ENCODE measurements around the gene STRIP2.

Gene STRIP2

GRCh38 chr7:129423700-129424410 is 10.4 kb upstream of the STRIP2 start:
- no peak overlapping the region for H3K27ac ChIP-seq
- TF ChIP-seq, protein P1, sequence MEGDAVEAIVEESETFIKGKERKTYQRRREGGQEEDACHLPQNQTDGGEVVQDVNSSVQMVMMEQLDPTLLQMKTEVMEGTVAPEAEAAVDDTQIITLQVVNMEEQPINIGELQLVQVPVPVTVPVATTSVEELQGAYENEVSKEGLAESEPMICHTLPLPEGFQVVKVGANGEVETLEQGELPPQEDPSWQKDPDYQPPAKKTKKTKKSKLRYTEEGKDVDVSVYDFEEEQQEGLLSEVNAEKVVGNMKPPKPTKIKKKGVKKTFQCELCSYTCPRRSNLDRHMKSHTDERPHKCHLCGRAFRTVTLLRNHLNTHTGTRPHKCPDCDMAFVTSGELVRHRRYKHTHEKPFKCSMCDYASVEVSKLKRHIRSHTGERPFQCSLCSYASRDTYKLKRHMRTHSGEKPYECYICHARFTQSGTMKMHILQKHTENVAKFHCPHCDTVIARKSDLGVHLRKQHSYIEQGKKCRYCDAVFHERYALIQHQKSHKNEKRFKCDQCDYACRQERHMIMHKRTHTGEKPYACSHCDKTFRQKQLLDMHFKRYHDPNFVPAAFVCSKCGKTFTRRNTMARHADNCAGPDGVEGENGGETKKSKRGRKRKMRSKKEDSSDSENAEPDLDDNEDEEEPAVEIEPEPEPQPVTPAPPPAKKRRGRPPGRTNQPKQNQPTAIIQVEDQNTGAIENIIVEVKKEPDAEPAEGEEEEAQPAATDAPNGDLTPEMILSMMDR (conservative IDR thresholded peaks at IDR 0.05), result no peak

GRCh38 chr7:129426482-129426881 is 7.8 kb upstream of the STRIP2 start:
- no peak overlapping the region for H3K27ac ChIP-seq
- TF ChIP-seq, protein P1 (conservative IDR thresholded peaks at IDR 0.05), result no peak

GRCh38 chr7:129427526-129428045 is 6.6 kb upstream of the STRIP2 start:
- TF ChIP-seq, protein P1 (conservative IDR thresholded peaks at IDR 0.05), result no peak
- no peak overlapping the region for H3K27ac ChIP-seq

GRCh38 chr7:129431911-129432643 is 2.2 kb upstream of the STRIP2 start:
- TF ChIP-seq, protein P1 (conservative IDR thresholded peaks at IDR 0.05), result no peak
- no peak overlapping the region for H3K27ac ChIP-seq

GRCh38 chr7:129434675-129435318 is 565 bp downstream of the STRIP2 start:
- H3K27ac ChIP-seq, result peak overlapping the region; percentile 52; the same call in 1 of the 2 replicates

DNA sequence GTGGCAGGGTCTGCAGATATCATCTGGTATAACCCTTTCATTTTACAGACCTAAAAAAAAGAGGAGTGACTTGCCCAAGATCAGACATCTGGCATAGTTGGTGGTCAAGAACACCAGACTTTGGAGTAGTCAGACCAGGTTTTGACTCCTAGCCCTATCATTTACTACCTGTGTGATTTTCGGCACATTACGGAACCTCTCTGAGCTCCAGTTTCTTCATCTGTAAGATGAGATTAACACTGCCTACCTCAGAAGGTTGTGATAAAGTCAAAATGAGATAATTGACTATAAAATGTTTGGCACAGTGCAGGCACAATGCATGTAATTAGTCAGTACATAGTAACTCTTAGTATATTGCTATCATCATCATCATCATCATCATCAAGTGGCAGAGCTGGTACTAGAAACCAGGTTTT is 1.2 kb downstream of the STRIP2 start:
- no peak overlapping the region for H3K27ac ChIP-seq
- TF ChIP-seq, protein P1 (conservative IDR thresholded peaks at IDR 0.05), result no peak

More at GRCh38 chr7:129434675-129435318, 565 bp downstream of the STRIP2 start:
- TF ChIP-seq, protein P1 (conservative IDR thresholded peaks at IDR 0.05), result no peak
